ENCODE measurements around the gene LANCL2. TPM values are rescaled to one million over a fixed set of nuclear protein-coding genes. Genes with fewer than 3 reads are reported as not detected.
"Not testable (repeated sequence)": the region's sequence is repeated elsewhere in the genome, so short reads cannot be mapped to it uniquely, and the experiment has no call there.

LANCL2 gene
- total RNA-seq, 1 experiment from 2014 or later = 18.5 TPM

DNA sequence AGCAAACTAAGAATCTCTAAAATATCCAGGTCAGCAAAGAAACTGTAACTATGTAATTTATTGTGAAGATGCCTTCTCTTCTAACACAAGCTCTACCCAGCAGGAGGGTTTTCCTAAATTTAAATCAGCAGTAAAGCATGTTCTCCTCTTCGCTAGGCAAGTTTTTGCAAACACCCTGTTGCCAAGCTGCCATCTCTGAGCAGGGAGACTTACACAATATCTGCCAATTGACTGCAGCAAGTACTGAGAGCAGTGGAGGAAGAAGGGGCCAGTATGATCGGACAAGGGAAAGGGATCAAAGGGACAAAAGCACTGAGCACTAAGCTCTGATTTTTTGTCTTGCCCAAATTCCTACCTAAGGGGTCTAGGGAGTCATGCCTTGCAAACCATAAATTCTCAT lies 16.0 kb upstream of the LANCL2 start:
- intact Hi-C loops (cut with micrococcal nuclease; ENCODE audit: unreplicated experiment) = no loop called here
- no peak overlapping the region for H3K27ac Mint-ChIP-seq (ENCODE audit: unreplicated experiment)
- no peaks in the 10 kb centered on the region for H3K4me1 Mint-ChIP-seq (ENCODE audit: low read depth, unreplicated experiment)
- H3K9me3 Mint-ChIP-seq (ENCODE audit: unreplicated experiment) = no peaks in the 10 kb centered on the region
- H3K9me3 ChIP-seq = no peaks in the 10 kb centered on the region
- H3K36me3 Mint-ChIP-seq (ENCODE audit: insufficient read depth, unreplicated experiment) = no peaks in the 10 kb centered on the region
- CTCF ChIA-PET = no interaction called here
- no peak for DNase-seq
- no peaks in the 10 kb centered on the region for H3K27me3 ChIP-seq (replicated peaks; ENCODE audit: control insufficient read depth, insufficient read depth, low read length)
- H3K27me3 Mint-ChIP-seq (ENCODE audit: insufficient read depth, unreplicated experiment) = no peaks in the 10 kb centered on the region
- H3K4me3 Mint-ChIP-seq (ENCODE audit: unreplicated experiment) = no peak overlapping the region
- no peak overlapping the region for H3K4me3 ChIP-seq (ENCODE audit: low read depth, low read length)
- no peaks in the 10 kb centered on the region for H3K4me1 ChIP-seq
- TF ChIP-seq, protein P1, sequence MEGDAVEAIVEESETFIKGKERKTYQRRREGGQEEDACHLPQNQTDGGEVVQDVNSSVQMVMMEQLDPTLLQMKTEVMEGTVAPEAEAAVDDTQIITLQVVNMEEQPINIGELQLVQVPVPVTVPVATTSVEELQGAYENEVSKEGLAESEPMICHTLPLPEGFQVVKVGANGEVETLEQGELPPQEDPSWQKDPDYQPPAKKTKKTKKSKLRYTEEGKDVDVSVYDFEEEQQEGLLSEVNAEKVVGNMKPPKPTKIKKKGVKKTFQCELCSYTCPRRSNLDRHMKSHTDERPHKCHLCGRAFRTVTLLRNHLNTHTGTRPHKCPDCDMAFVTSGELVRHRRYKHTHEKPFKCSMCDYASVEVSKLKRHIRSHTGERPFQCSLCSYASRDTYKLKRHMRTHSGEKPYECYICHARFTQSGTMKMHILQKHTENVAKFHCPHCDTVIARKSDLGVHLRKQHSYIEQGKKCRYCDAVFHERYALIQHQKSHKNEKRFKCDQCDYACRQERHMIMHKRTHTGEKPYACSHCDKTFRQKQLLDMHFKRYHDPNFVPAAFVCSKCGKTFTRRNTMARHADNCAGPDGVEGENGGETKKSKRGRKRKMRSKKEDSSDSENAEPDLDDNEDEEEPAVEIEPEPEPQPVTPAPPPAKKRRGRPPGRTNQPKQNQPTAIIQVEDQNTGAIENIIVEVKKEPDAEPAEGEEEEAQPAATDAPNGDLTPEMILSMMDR (IDR thresholded peaks at IDR 0.05; ENCODE audit: insufficient read depth in 1 of 2, low read depth in 1 of 2, low read length in 1 of 2, severe bottlenecking in 1 of 2, unreplicated experiment in 1 of 2) = no peak
- H3K36me3 ChIP-seq (ENCODE audit: control insufficient read depth, insufficient read depth, low read length) = no peaks in the 10 kb centered on the region
- BruUV-seq (replicated peaks) = no TSS peak
- POLR2A ChIA-PET = no interaction called here

DNA sequence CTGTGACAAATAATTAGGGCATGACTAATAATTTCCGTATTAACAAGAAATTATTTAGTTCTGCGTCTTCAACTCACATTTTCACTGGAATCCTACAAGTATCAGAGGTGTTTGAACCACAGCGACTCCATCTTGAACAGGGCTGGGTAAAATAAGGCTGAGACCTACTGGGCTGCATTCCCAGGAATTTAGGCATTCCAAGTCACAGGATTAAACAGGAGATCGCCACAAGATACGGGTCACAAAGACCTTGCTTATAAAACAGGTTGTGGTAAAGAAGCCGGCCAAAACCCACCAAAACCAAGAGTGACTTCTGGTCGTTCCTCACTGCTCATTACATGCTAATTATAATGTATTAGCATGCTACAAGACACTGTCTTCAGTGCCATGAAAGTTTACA lies 14.9 kb upstream of the LANCL2 start:
- Mint-ChIP-seq H3K9me3 (ENCODE audit: unreplicated experiment) (no peaks in the 10 kb centered on the region), H3K36me3 (ENCODE audit: insufficient read depth, unreplicated experiment) (no peaks in the 10 kb centered on the region), H3K4me1 (ENCODE audit: low read depth, unreplicated experiment) (no peaks in the 10 kb centered on the region), H3K4me3 (ENCODE audit: unreplicated experiment) (no peak overlapping the region), H3K27ac (ENCODE audit: unreplicated experiment) (no peak overlapping the region), H3K27me3 (ENCODE audit: insufficient read depth, unreplicated experiment) (no peaks in the 10 kb centered on the region)
- no peak for DNase-seq
- TF ChIP-seq, protein P1 (IDR thresholded peaks at IDR 0.05; ENCODE audit: insufficient read depth in 1 of 2, low read depth in 1 of 2, low read length in 1 of 2, severe bottlenecking in 1 of 2, unreplicated experiment in 1 of 2) = no peak
- H3K4me1 ChIP-seq = no peaks in the 10 kb centered on the region
- ChIA-PET POLR2A (no interaction called here), CTCF (no interaction called here)
- no TSS peak for BruUV-seq (replicated peaks)
- intact Hi-C loops (cut with micrococcal nuclease; ENCODE audit: unreplicated experiment) = no loop called here
- H3K27me3 ChIP-seq (replicated peaks; ENCODE audit: control insufficient read depth, insufficient read depth, low read length) = no peaks in the 10 kb centered on the region
- no peaks in the 10 kb centered on the region for H3K9me3 ChIP-seq
- no peaks in the 10 kb centered on the region for H3K36me3 ChIP-seq (ENCODE audit: control insufficient read depth, insufficient read depth, low read length)
- no peak overlapping the region for H3K4me3 ChIP-seq (ENCODE audit: low read depth, low read length)

DNA sequence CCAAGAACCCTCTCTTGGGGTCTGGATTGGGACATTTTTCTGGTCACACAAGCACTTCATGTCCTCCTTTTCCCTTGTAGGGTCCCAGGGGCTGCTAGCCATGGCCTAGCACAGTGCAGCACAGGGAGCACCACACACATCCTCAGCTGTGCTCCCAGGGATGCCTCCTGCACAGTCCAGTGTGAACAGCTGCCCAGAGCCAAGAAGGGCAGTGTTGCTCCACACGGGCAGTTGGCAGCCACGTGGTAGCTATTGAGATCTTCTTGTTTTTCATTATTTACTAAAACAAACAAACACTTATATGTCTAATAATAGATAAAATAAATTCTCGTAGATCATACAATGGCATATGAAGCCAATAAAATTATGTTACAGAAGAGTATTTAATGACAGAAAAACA lies 13.9 kb upstream of the LANCL2 start:
- no peaks in the 10 kb centered on the region for H3K27me3 ChIP-seq (replicated peaks; ENCODE audit: control insufficient read depth, insufficient read depth, low read length)
- Mint-ChIP-seq H3K27me3 (ENCODE audit: insufficient read depth, unreplicated experiment) (no peaks in the 10 kb centered on the region), H3K27ac (ENCODE audit: unreplicated experiment) (no peak overlapping the region), H3K36me3 (ENCODE audit: insufficient read depth, unreplicated experiment) (no peaks in the 10 kb centered on the region), H3K4me1 (ENCODE audit: low read depth, unreplicated experiment) (no peaks in the 10 kb centered on the region), H3K9me3 (ENCODE audit: unreplicated experiment) (no peaks in the 10 kb centered on the region), H3K4me3 (ENCODE audit: unreplicated experiment) (no peak overlapping the region)
- H3K9me3 ChIP-seq = no peaks in the 10 kb centered on the region
- intact Hi-C loops (cut with micrococcal nuclease; ENCODE audit: unreplicated experiment) = no loop called here
- no peaks in the 10 kb centered on the region for H3K36me3 ChIP-seq (ENCODE audit: control insufficient read depth, insufficient read depth, low read length)
- H3K4me3 ChIP-seq (ENCODE audit: low read depth, low read length) = no peak overlapping the region
- ChIA-PET POLR2A (no interaction called here), CTCF (no interaction called here)
- TF ChIP-seq, protein P1 (IDR thresholded peaks at IDR 0.05; ENCODE audit: insufficient read depth in 1 of 2, low read depth in 1 of 2, low read length in 1 of 2, severe bottlenecking in 1 of 2, unreplicated experiment in 1 of 2) = no peak
- no TSS peak for BruUV-seq (replicated peaks)
- H3K4me1 ChIP-seq = no peaks in the 10 kb centered on the region
- no peak for DNase-seq

DNA sequence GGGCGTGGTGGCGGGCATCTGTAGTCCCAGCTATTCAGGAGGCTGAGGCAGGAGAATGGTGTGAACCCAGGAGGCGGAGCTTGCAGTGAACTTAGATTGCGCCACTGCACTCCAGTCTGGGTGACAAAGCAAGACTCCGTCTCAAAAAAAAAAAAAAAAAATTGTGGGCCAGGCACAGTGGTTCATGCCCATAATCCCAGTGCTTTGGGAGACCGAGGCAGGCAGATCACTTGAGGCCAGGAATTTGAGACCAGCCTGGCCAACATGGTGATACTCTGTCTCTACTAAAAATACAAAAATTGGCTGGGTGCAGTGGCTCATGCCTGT lies 12.2 kb upstream of the LANCL2 start:
- H3K4me1 Mint-ChIP-seq (ENCODE audit: low read depth, unreplicated experiment); H3K4me3 Mint-ChIP-seq (ENCODE audit: unreplicated experiment); DNase-seq; BruUV-seq (replicated peaks); H3K36me3 ChIP-seq (ENCODE audit: control insufficient read depth, insufficient read depth, low read length); H3K36me3 Mint-ChIP-seq (ENCODE audit: insufficient read depth, unreplicated experiment); H3K9me3 Mint-ChIP-seq (ENCODE audit: unreplicated experiment); H3K27ac Mint-ChIP-seq (ENCODE audit: unreplicated experiment); intact Hi-C loops (cut with micrococcal nuclease; ENCODE audit: unreplicated experiment); H3K4me3 ChIP-seq (ENCODE audit: low read depth, low read length); H3K27me3 Mint-ChIP-seq (ENCODE audit: insufficient read depth, unreplicated experiment); POLR2A ChIA-PET; H3K9me3 ChIP-seq; CTCF ChIA-PET; H3K27me3 ChIP-seq (replicated peaks; ENCODE audit: control insufficient read depth, insufficient read depth, low read length); H3K4me1 ChIP-seq: not testable (repeated sequence)
